HUDEP-2 (cell line): ENCODE data around the gene DRAXIN.

Experiments used
- DNase-seq, 76 experiments: peaks; one replicate each; lab custom pipeline; 2025; ENCODE audit not compliant: unreplicated experiment in 76 of 76; lab: John Stamatoyannopoulos, UW

The DRAXIN gene

DNA sequence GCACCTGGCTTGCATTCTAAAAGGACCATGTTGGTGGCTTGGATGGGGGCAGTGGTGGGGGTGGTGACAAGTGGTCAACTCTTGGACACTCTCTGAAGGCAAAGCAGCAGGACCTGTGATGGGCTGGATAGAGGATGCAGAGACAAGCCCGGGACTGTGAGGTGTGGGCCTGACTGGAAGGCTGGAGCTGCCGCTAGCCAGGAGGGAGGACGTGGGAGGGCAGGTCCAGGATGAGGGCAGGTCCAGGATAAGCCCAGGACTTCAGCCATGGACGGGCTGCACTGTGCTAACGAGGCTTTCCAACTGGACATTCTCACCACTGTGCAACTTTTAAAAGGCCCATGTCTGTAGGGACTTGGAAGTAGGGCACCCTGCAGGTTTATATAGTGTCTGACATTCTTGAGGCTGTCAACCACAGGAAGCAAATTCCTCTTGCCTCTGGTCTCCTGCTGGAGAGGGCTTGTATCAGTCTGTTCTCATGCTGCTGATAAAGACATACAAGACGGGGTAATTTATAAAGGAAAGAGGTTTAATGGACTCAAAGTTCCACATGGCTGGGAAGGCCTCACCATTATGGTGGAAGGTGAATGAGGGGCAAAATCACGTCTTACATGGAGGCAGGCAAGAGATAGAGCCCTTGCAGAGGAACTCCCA is 62.2 kb downstream of the DRAXIN start:
- no peak for DNase-seq

DNA sequence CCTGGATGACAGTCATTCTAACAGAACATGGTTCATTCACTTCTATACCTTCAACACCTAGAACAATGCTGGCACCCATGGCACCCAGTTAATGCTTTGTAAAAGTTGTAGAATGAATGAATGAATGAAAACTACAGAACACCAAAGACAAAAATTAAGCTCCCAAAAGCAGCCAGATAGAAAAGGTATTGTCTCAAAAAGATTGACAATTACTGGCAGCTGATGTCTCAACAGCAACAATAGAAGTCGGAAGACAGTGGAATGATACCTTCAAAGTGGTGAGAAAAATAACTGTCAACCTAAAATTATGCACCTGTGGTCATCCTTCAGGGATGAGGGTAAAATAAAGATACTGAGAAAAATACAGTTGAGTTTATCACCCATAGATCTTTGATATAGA is 65.5 kb downstream of the DRAXIN start:
- DNase-seq = no peak

DNA sequence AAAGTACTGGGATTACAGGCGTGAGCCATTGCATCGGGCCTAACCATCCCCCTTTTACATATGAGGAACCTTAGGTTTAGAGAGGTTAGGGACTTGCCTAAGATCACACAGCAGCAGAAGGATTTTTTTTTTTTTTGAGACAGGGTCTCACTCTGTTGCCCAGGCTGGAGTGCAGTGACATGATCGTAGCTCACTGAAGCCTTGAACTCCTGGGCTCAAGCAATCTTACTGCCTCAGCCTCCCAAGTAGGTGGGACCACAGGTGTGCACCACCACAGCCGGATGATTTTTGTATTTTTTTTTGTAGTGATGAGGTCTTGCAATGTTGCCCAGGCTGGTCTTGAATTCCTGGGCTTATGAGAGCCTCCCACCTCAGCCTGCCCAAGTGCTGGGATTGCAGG is 68.3 kb downstream of the DRAXIN start:
- no peak for DNase-seq

DNA sequence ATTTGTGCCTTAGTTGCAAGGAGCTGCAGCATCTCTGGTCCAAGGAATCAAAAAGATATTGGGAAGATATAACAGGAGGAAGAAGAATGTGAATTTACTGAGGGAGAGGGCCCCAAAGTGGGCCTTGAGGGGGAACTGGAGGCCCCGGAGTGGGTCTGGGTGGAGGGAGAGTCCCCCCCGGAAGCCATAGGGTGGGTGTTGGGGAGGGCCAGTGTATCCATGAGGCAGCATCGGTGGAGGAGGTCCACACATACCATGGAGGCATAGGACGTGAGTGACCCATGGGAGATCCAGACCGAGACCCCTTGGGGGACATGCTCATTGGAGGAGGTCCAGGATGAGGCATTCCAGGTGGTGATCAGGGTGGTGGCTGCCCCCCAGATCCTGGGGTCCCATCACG is 69.8 kb downstream of the DRAXIN start:
- no peak for DNase-seq

DNA sequence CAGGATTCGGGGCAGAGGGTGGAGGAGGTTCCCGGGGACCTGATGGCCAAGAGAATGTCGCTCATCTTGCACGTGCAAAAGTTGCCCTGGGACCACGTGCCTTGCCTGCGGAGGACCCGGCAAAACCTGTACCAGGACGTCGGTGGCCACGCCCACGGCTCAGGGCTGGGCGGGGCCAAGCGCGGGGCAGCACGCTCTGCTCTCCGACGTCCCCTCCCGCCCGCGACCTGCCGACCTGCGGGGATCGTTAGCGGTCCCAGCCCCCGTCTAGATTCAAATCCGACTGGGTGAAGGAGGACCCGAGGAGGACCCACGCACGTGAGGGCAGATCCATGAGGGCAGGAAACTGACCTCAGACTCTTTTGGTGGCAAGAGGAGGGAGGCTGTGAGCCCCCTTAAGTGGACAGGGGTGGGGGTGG is 70.5 kb downstream of the DRAXIN start, which contains the start of gene C1orf167:
Gene C1orf167 (plus strand): TSS at position 206 of the 419 bp plus-strand sequence. CDS start 2,208 bp downstream, outside the sequence.
- DNase-seq = peak in 16 of 76 experiments; percentile 9 to 52 (median 20)

DNA sequence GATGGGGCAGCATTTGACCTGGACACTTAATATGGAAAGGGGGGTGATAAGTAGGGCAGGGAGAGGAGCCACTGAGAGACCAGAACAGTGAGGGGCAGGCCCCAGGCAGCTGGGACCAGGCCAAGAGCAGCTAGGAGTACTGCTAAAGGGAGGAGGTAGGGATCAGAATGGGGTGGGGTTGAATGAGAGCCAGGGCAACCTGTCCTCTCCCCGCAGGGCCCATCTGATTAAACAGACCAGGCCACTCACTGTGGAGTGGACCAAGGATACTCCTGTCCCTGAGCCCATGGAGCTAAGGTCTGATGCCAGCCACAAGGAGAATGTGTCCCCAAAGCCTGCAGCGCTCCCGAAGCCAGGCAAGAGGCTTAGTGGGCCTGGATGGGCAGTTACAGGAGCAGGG is 72.6 kb downstream of the DRAXIN start:
- DNase-seq = no peak

DNA sequence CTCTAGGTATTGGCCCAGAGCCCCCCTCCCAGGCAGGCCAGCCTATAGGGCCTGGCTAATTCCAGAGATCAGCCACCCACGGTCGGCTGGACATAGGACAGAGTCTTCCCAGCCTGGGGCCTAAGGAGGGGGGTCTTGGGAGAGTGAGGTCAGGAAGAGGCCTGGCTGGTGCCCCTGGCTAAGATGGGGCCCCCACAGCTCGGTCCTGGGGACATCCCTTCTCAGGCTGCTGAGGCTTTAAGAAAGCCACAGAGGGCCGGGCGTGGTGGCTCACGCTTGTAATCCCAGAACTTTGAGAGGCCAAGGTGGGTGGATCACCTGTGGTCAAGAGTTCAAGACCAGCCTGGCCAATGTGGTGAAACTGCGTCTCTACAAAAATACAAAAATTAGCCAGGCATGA is 73.0 kb downstream of the DRAXIN start:
- DNase-seq = no peak

DNA sequence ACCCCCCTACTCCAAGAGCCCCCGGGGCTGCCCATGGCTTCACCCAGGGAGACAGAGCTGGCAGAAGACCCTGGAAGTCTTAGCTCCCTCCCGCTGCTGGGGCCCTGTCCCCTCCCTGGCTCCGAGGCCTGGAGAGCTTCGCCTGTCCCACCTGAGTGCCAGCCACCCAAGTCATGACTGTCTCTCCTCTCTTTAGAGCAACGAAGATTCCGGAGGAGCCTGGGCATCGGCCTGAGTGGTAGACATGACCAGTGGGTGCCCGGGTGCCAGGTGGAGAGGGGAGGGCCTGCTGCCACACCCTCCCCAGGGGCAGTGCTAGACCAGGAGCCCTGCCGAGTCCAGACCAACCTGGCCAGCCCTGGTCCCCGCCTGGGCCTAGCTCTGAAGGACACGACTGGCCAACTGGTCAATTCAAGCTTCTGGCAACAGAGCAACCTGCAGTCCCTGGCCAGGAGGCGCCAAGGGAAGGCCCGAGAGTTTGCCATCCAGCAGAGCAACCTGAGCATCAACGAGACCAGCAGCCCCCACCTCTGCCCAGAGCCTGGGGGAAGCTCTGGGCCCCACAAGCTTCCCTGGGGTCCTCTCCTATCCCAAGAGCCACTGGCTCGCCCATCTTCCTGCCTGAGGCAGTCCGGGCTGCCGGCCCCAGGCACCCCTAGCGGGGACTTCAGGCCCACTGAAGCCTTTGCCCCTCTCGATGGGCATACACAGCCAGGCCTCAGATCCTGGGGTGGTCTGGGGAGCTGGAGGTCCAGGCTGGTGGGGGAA is 74.3 kb downstream of the DRAXIN start:
- DNase-seq = no peak

DNA sequence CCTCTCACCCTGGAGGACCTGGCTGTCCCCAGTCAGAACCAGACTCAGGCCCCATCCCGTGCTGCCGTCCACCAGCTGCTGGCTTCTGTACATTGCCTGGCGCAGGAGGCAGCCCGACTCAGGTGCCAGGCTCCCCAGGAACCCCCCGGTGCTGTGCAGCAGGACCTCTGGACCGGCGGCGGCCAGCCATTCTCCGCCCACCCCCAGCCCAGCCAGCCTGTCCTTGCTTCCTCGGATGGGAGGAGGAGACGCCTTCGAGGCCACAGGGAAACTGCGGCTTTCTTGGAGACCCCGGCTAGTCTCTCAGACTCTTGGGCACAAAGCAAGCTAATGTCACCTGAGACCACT is 74.9 kb downstream of the DRAXIN start:
- DNase-seq = no peak

DNA sequence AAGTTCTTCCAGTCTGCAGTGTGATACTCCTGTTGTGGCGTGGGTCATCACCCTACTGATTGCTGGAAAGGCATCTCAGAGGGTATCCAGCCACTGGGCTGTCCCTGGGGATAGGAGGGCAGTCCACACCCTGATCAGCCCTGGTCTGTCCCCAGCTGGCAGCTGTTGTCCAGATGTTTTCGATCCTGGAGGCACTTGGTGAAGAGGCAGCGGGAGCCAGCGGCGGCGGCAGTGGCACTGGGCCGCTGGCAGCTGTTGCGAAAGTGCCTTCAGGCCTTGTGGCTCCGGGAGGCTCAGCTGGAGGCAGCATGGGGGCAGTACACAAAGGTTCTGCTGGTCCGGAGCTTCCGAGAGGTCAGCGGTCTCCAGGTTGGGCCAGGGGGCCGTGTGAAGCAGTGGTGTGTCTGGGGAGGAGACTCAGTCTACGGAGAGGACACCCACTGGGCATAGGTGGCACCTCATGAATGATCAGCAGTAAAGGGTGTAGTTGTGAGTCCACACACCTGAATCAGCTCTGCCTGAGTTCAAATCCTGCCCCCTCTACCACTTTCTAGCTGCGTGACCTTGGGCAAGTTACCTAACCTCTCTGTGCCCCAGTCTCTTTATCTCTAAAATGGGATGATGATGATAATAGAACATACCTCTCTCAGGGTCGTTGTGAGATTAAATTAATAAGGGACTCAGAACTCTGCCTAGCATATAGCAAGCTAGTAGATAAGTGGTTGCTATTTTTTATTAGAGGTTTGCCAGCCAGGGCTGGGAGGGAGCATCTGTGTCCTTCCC is 76.6 kb downstream of the DRAXIN start:
- DNase-seq = no peak

DNA sequence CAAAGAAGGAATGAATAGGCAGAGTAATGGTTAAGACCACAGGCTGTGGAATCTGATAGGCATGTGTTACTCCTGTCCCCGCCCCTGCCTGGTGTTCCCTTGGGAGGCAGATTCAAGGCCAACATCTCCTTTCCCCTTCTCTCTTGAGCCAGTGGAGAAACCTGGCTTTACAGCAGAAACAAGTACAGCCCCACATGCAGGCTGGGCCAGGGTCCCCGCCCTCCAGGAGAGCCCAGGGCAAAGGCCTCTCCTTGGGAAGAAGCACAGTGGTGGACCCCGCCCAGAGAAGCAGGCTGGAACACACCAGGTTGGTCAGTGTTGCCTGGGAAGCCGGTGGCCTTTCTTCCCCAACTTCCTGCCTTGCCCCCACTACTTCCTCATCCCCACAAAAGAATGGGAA is 77.3 kb downstream of the DRAXIN start:
- DNase-seq = no peak

DNA sequence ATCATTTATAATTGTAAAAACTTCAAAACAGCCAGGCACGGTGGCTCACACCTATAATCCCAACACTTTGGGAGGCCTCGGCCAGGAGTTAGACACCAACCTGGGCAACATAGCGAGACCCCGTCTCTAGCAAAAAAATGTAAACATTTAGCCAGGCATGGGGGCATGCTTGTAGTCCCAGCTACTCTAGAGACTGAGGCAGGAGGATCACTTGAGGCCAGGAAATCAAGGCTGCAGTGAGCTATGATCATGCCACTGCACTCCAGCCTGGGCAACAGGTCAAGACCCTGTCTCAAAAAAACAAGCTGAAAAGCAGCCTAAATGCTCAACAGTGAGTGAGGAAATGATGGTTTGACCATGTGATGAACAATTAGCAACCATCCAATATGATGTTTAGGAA is 77.8 kb downstream of the DRAXIN start:
- no peak for DNase-seq

DNA sequence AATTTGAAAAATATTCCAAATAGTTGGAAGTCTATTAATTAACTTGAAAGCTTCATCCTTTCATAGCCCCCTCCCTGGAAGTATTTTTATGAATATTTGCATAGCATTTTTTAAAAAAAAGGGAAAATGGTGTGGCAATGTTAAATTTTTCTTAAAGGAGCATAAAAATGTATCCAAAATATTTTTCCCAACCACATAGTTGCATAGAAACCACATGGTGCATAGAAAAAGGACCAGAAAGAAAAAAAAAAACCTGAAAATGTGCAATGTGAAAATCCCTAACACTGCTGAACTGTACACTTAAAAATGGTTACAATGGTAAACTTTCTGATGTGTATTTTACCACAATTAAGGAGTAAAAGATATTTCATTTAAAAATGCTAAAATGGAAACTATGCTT is 78.5 kb downstream of the DRAXIN start:
- no peak for DNase-seq

DNA sequence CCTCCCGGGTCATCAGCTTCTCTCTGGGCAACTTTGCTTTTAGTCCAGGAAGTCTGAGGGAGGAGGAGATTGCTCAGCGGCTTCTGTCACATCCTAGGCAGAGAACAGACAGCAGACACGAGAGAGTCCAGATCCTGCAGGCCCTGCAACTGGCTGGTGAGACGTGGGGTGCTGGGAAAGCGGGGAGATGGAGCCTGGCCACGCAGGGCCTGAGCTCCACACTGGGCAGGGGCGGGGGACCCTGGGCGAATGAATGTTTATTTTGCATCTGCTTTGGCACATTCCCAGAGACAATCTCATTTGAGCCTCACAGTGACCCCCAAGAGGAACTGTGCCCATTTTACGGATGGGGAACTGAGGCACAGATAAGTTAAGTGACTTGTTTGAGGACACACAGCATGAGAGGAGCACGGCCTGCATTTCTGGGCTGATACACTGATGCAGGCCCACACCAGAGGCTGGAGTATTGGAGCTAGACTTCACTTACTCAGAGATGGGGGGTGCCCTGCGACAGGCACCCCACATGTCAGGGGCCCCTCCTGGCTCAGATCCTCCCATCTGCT is 80.1 kb downstream of the DRAXIN start:
- DNase-seq = no peak

DNA sequence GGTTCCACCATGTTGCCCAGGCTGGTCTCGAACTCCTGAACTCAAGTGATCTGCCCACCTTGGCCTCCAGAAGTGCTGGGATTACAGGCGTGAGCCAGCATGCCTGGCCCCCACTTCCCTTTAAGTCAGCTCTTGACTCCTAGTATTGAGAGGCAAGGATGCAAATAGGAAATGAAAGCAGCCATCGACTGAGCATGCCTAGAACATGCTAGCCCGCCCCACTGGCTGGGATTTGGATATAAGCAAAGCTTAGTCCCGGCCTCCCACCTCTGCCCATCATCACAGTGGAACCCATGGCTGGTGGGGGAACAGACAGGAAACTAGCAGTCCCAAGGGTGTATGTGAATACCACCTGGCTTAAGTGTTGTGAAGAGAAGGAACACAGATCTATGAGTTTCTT is 80.9 kb downstream of the DRAXIN start:
- DNase-seq = no peak

DNA sequence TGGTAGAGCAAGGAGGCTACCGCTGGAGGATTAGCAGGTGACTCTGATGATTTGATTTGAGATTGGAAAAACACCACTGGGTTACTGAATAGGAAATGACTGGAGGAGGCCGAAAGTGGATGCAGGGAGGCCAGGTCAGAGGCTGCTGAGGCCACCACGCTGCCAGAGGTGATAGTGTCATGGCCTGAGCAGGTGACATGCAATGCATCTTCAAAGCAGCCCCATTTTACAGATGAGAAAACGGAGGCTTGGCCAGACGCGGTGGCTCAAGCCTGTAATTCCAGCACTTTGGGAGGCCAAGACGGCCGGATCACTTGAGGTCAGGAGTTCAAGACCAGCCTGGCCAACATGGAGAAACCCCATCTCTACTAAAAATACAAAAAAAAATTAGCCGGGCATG is 83.2 kb downstream of the DRAXIN start:
- no peak for DNase-seq
